ENCODE data around the gene GADD45B. TPM values are rescaled to one million over a fixed set of nuclear protein-coding genes. Genes with fewer than 3 reads are reported as not detected.

GADD45B gene
- total and polyA plus RNA-seq, 2 donors (not counting 1 experiment from before 2014, with no cell fraction given), result 32.5 to 61.7 TPM

- Histone ChIP-seq H3K9ac (ENCODE audit: insufficient read depth, low read length) (peak overlapping the region; percentile 82), H3K4me1 (ENCODE audit: control insufficient read depth, extremely low read depth, insufficient read depth, low read length) (peaks cover 2% of the 10 kb centered on the region), H4K20me1 (ENCODE audit: control insufficient read depth, extremely low read depth, insufficient read depth, low read length) (no peaks in the 10 kb centered on the region), H2AFZ (ENCODE audit: low read length) (no peak overlapping the region), H3K27ac (ENCODE audit: insufficient read depth, low read length) (peak overlapping the region; percentile 47), H3K36me3 (ENCODE audit: control insufficient read depth, insufficient read depth, low read length) (no peaks in the 10 kb centered on the region), H3K27me3 (ENCODE audit: control insufficient read depth, insufficient read depth, low read length) (no peaks in the 10 kb centered on the region), H3K79me2 (ENCODE audit: control insufficient read depth, insufficient read depth, low read length) (peaks cover 64% of the 10 kb centered on the region), H3K4me2 (ENCODE audit: extremely low read depth, insufficient read depth, low read length) (peak overlapping the region; percentile 80), H3K4me3 (replicated peaks in 1 of 4; ENCODE audit: control extremely low read depth in 1 of 4, insufficient read depth in 1 of 4, low read depth in 3 of 4, low read length in 4 of 4) (peak overlapping the region; percentile 66 to 95 (median 85)), H3K9me3 (ENCODE audit: control insufficient read depth, insufficient read depth, low read depth, low read length) (no peaks in the 10 kb centered on the region)
- no peak for TF ChIP-seq CTCF (conservative IDR thresholded peaks at IDR 0.05 in 1 of 2, IDR thresholded peaks at IDR 0.05 in 1 of 2; ENCODE audit: low read depth in 1 of 2, low read length in 2 of 2)
- no peak for TF ChIP-seq EZH2 (IDR thresholded peaks at IDR 0.05; ENCODE audit: low read length, missing control alignments)
- DNase-seq (ENCODE audit: low read depth in 2 of 2), result no peak
Observed at GRCh38 chr19:2454962-2455850, 20.7 kb upstream of the GADD45B start.

- Histone ChIP-seq H3K36me3 (ENCODE audit: control insufficient read depth, insufficient read depth, low read length) (no peaks in the 10 kb centered on the region), H2AFZ (ENCODE audit: low read length) (no peak overlapping the region), H3K27me3 (ENCODE audit: control insufficient read depth, insufficient read depth, low read length) (no peaks in the 10 kb centered on the region), H4K20me1 (ENCODE audit: control insufficient read depth, extremely low read depth, insufficient read depth, low read length) (no peaks in the 10 kb centered on the region), H3K79me2 (ENCODE audit: control insufficient read depth, insufficient read depth, low read length) (peaks cover 56% of the 10 kb centered on the region), H3K4me3 (replicated peaks in 1 of 4; ENCODE audit: control extremely low read depth in 1 of 4, insufficient read depth in 1 of 4, low read depth in 3 of 4, low read length in 4 of 4) (peak overlapping the region; percentile 66 to 95 (median 85)), H3K4me2 (ENCODE audit: extremely low read depth, insufficient read depth, low read length) (peak overlapping the region; percentile 80), H3K9me3 (ENCODE audit: control insufficient read depth, insufficient read depth, low read depth, low read length) (no peaks in the 10 kb centered on the region), H3K27ac (ENCODE audit: insufficient read depth, low read length) (peak overlapping the region; percentile 47), H3K9ac (ENCODE audit: insufficient read depth, low read length) (peak overlapping the region; percentile 82), H3K4me1 (ENCODE audit: control insufficient read depth, extremely low read depth, insufficient read depth, low read length) (peaks cover 2% of the 10 kb centered on the region)
- TF ChIP-seq EZH2 (IDR thresholded peaks at IDR 0.05; ENCODE audit: low read length, missing control alignments), result no peak
- TF ChIP-seq CTCF (conservative IDR thresholded peaks at IDR 0.05 in 1 of 2, IDR thresholded peaks at IDR 0.05 in 1 of 2; ENCODE audit: low read depth in 1 of 2, low read length in 2 of 2), result no peak
- DNase-seq (ENCODE audit: low read depth in 2 of 2), result no peak
Observed at GRCh38 chr19:2455851-2456570, 19.9 kb upstream of the GADD45B start.

- Histone ChIP-seq H4K20me1 (ENCODE audit: control insufficient read depth, extremely low read depth, insufficient read depth, low read length) (no peaks in the 10 kb centered on the region), H3K4me1 (ENCODE audit: control insufficient read depth, extremely low read depth, insufficient read depth, low read length) (peaks cover 3% of the 10 kb centered on the region), H3K4me2 (ENCODE audit: extremely low read depth, insufficient read depth, low read length) (peak overlapping the region; percentile 62), H3K36me3 (ENCODE audit: control insufficient read depth, insufficient read depth, low read length) (no peaks in the 10 kb centered on the region), H3K9ac (ENCODE audit: insufficient read depth, low read length) (no peak overlapping the region), H3K4me3 (replicated peaks in 1 of 4; ENCODE audit: control extremely low read depth in 1 of 4, insufficient read depth in 1 of 4, low read depth in 3 of 4, low read length in 4 of 4) (peak overlapping the region in 2 of 4 experiments; percentile 42 to 52), H3K9me3 (ENCODE audit: control insufficient read depth, insufficient read depth, low read depth, low read length) (no peaks in the 10 kb centered on the region), H2AFZ (ENCODE audit: low read length) (peak overlapping the region; percentile 54), H3K79me2 (ENCODE audit: control insufficient read depth, insufficient read depth, low read length) (peaks cover 43% of the 10 kb centered on the region), H3K27me3 (ENCODE audit: control insufficient read depth, insufficient read depth, low read length) (no peaks in the 10 kb centered on the region), H3K27ac (ENCODE audit: insufficient read depth, low read length) (peak overlapping the region; percentile 17)
- no peak for DNase-seq (ENCODE audit: low read depth in 2 of 2)
- no peak for TF ChIP-seq CTCF (conservative IDR thresholded peaks at IDR 0.05 in 1 of 2, IDR thresholded peaks at IDR 0.05 in 1 of 2; ENCODE audit: low read depth in 1 of 2, low read length in 2 of 2)
- TF ChIP-seq EZH2 (IDR thresholded peaks at IDR 0.05; ENCODE audit: low read length, missing control alignments), result no peak
Observed at GRCh38 chr19:2457394-2458037, 18.4 kb upstream of the GADD45B start.

Data from fibroblast of lung (primary cell).